Astrocyte (in vitro differentiated cells and primary cell): ENCODE data around the gene SVBP.

Source experiments
- EZH2 ChIP-seq: IDR thresholded peaks from 2 replicates; pipeline ENCODE4 v1.6.1; 2012; ENCODE audit warnings: mild to moderate bottlenecking, low read length, inconsistent platforms; ENCODE audit not compliant: insufficient read depth
- TF ChIP-seq, protein P1 (sequence below): IDR thresholded peaks from 2 replicates; pipeline ENCODE4 v1.5.1; 2011; ENCODE audit warnings: low read depth, mild to moderate bottlenecking, inconsistent platforms, low read length, moderate library complexity; ENCODE audit not compliant: insufficient read depth

DNA sequence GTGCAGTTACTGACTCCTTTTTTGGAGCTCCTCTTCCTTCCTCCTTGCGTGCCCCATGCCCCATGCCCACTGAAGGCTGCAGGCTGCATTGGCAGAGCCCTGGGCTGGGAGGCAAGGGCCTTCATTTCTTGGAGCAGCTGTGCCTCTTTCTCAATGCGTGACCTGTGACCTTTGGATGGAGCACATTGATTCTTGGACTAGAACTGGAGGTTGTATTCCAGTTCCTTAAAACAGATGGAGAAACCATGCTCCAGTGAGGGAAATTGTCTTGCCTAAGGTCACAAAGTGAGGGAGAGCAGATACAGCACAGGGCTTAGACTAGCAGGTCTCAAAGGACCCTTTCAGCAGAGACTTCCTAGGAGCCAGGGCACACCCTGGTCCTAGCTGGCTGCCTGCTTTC, 23.4 kb downstream of the SVBP start:
- no peak for TF ChIP-seq EZH2
- TF ChIP-seq, protein P1, sequence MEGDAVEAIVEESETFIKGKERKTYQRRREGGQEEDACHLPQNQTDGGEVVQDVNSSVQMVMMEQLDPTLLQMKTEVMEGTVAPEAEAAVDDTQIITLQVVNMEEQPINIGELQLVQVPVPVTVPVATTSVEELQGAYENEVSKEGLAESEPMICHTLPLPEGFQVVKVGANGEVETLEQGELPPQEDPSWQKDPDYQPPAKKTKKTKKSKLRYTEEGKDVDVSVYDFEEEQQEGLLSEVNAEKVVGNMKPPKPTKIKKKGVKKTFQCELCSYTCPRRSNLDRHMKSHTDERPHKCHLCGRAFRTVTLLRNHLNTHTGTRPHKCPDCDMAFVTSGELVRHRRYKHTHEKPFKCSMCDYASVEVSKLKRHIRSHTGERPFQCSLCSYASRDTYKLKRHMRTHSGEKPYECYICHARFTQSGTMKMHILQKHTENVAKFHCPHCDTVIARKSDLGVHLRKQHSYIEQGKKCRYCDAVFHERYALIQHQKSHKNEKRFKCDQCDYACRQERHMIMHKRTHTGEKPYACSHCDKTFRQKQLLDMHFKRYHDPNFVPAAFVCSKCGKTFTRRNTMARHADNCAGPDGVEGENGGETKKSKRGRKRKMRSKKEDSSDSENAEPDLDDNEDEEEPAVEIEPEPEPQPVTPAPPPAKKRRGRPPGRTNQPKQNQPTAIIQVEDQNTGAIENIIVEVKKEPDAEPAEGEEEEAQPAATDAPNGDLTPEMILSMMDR = no peak
